Prostate gland (tissue), 2 donors: ENCODE results near the gene CACNA1D.
"Not testable (repeated sequence)": the region's sequence is repeated elsewhere in the genome, so short reads cannot be mapped to it uniquely, and the experiment has no call there.

Experiments used
- POLR2A ChIP-seq: fragments of 450-650 bp; IDR thresholded peaks from one replicate; pipeline ENCODE4 v1.6.1; 2016; ENCODE audit warnings: antibody characterized with exemption, mild to moderate bottlenecking
- TF ChIP-seq, protein P1 (sequence below), 4 experiments: fragments of 200-600 bp in 2 of 4; fragments of 450-650 bp in 2 of 4; sonication (generic) in 2 of 4; IDR thresholded peaks; 1 replicate in 3 of 4; 2 replicates in 1 of 4; pipeline ENCODE4 v1.5.1; 2016 to 2019; ENCODE audit warnings: antibody characterized with exemption in 4 of 4, mild to moderate bottlenecking in 2 of 4, moderate library complexity in 2 of 4

GRCh38 chr3:53476372-53476771, 18.0 kb upstream of the CACNA1D start:
- TF ChIP-seq, protein P1, sequence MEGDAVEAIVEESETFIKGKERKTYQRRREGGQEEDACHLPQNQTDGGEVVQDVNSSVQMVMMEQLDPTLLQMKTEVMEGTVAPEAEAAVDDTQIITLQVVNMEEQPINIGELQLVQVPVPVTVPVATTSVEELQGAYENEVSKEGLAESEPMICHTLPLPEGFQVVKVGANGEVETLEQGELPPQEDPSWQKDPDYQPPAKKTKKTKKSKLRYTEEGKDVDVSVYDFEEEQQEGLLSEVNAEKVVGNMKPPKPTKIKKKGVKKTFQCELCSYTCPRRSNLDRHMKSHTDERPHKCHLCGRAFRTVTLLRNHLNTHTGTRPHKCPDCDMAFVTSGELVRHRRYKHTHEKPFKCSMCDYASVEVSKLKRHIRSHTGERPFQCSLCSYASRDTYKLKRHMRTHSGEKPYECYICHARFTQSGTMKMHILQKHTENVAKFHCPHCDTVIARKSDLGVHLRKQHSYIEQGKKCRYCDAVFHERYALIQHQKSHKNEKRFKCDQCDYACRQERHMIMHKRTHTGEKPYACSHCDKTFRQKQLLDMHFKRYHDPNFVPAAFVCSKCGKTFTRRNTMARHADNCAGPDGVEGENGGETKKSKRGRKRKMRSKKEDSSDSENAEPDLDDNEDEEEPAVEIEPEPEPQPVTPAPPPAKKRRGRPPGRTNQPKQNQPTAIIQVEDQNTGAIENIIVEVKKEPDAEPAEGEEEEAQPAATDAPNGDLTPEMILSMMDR (IDR thresholded peaks at IDR 0.05), result not testable (repeated sequence)
- TF ChIP-seq POLR2A, result not testable (repeated sequence)
